Parathyroid adenoma (tissue), 2 donors: Measurements from ENCODE around the gene ENTPD8.

ENCODE experiments used
- H2AFZ ChIP-seq: fragments of 300-600 bp; sonication (generic); one replicate; pipeline ENCODE4 v1.7.0; 2017; ENCODE audit warnings: antibody characterized with exemption, mild to moderate bottlenecking
- H3K27ac ChIP-seq: fragments of 300-600 bp; sonication (generic); one replicate; pipeline ENCODE4 v1.7.0; 2017
- H3K27me3 ChIP-seq: fragments of 300-600 bp; sonication (generic); one replicate; pipeline ENCODE4 v1.7.0; 2017; ENCODE audit warnings: low read length; ENCODE audit not compliant: control insufficient read depth, insufficient read depth
- H3K36me3 ChIP-seq: fragments of 300-600 bp; sonication (generic); one replicate; pipeline ENCODE4 v1.7.0; 2017; ENCODE audit warnings: low read length; ENCODE audit not compliant: control insufficient read depth, insufficient read depth
- H3K4me1 ChIP-seq: fragments of 300-600 bp; sonication (generic); one replicate; pipeline ENCODE4 v1.7.0; 2017; ENCODE audit warnings: control low read depth
- H3K4me2 ChIP-seq: fragments of 300-600 bp; sonication (generic); one replicate; pipeline ENCODE4 v1.7.0; 2017; ENCODE audit warnings: low read length
- H3K4me3 ChIP-seq: fragments of 300-600 bp; sonication (generic); one replicate; pipeline ENCODE4 v1.7.0; 2017; ENCODE audit warnings: low read depth, low read length
- H3K79me2 ChIP-seq: fragments of 300-600 bp; sonication (generic); one replicate; pipeline ENCODE4 v1.7.0; 2017; ENCODE audit warnings: control low read depth
- H3K9ac ChIP-seq: fragments of 300-600 bp; sonication (generic); one replicate; pipeline ENCODE4 v1.7.0; 2017; ENCODE audit warnings: mild to moderate bottlenecking
- H3K9me3 ChIP-seq: fragments of 300-600 bp; sonication (generic); one replicate; pipeline ENCODE4 v1.7.0; 2017; ENCODE audit warnings: low read length; ENCODE audit not compliant: control insufficient read depth
- CTCF ChIP-seq: fragments of 300-600 bp; sonication (generic); IDR thresholded peaks from one replicate; pipeline ENCODE4 v1.7.0; 2017; ENCODE audit warnings: antibody characterized with exemption, mild to moderate bottlenecking
- donor health status: primary hyperparathyroidism.

Gene ENTPD8

GRCh38 chr9:137445275-137445807 lies 4.2 kb upstream of the ENTPD8 start:
- Histone ChIP-seq H2AFZ (no peak overlapping the region), H3K9ac (no peak overlapping the region), H3K36me3 (no peaks in the 10 kb centered on the region), H3K4me1 (no peaks in the 10 kb centered on the region), H3K4me2 (no peak overlapping the region), H3K4me3 (no peak overlapping the region), H3K9me3 (no peaks in the 10 kb centered on the region), H3K27ac (no peak overlapping the region), H3K27me3 (no peaks in the 10 kb centered on the region), H3K79me2 (no peaks in the 10 kb centered on the region)
- peak; percentile 63 for TF ChIP-seq CTCF

GRCh38 chr9:137444106-137444790 lies 3.1 kb upstream of the ENTPD8 start:
- Histone ChIP-seq H3K4me1 (no peaks in the 10 kb centered on the region), H3K79me2 (no peaks in the 10 kb centered on the region), H3K9ac (no peak overlapping the region), H3K27me3 (no peaks in the 10 kb centered on the region), H3K4me3 (no peak overlapping the region), H3K4me2 (no peak overlapping the region), H3K27ac (no peak overlapping the region), H3K36me3 (no peaks in the 10 kb centered on the region), H3K9me3 (no peaks in the 10 kb centered on the region), H2AFZ (no peak overlapping the region)
- no peak for TF ChIP-seq CTCF

- no peak overlapping the region for H3K4me2 ChIP-seq
- no peak for TF ChIP-seq CTCF
Observed at GRCh38 chr9:137441935-137442321, 771 bp upstream of the ENTPD8 start.

GRCh38 chr9:137439158-137439714 lies 1.9 kb downstream of the ENTPD8 start:
- TF ChIP-seq CTCF = no peak
- H3K9ac ChIP-seq = no peak overlapping the region
- no peaks in the 10 kb centered on the region for H3K4me1 ChIP-seq
- H3K9me3 ChIP-seq = no peaks in the 10 kb centered on the region
- H3K36me3 ChIP-seq = no peaks in the 10 kb centered on the region
- no peak overlapping the region for H3K4me3 ChIP-seq
- no peak overlapping the region for H2AFZ ChIP-seq
- H3K4me2 ChIP-seq = no peak overlapping the region
- no peak overlapping the region for H3K27ac ChIP-seq
- H3K79me2 ChIP-seq = no peaks in the 10 kb centered on the region
- no peaks in the 10 kb centered on the region for H3K27me3 ChIP-seq

More at GRCh38 chr9:137441935-137442321, 771 bp upstream of the ENTPD8 start:
- Histone ChIP-seq H3K27me3 (no peaks in the 10 kb centered on the region), H3K9ac (no peak overlapping the region), H3K27ac (no peak overlapping the region), H3K79me2 (no peaks in the 10 kb centered on the region), H3K36me3 (no peaks in the 10 kb centered on the region), H3K4me1 (no peaks in the 10 kb centered on the region), H2AFZ (no peak overlapping the region), H3K9me3 (no peaks in the 10 kb centered on the region), H3K4me3 (no peak overlapping the region)
